GM21381 (cell line): ENCODE data around the gene CCNG1.

Experiments
- ATAC-seq: cut with Tn5 transposase; IDR thresholded peaks from one replicate; pipeline ENCODE4 v1.9.1; 2021; ENCODE audit warnings: mild to moderate bottlenecking, moderate library complexity; ENCODE audit not compliant: unreplicated experiment

Gene CCNG1

GRCh38 chr5:163478982-163479271 is 41.5 kb downstream of the CCNG1 start:
- no peak for ATAC-seq

- no peak for ATAC-seq
Measured at GRCh38 chr5:163489055-163489744, 51.8 kb downstream of the CCNG1 start.

GRCh38 chr5:163489745-163490075 is 52.3 kb downstream of the CCNG1 start:
- ATAC-seq = no peak
